ENCODE results near the gene CRB3. TPM values are rescaled to one million over a fixed set of nuclear protein-coding genes. Genes with fewer than 3 reads are reported as not detected.
A peak's percentile ranks its signal among the peaks of the same experiment; 100 is the strongest.

CRB3 gene
- total RNA-seq, 1 donor from 2014 or later, result not detected

GRCh38 chr19:6465663-6466062 is 1.6 kb downstream of the CRB3 start:
- no peak for DNase-seq (ENCODE audit: low read depth in 2 of 2)

DNA sequence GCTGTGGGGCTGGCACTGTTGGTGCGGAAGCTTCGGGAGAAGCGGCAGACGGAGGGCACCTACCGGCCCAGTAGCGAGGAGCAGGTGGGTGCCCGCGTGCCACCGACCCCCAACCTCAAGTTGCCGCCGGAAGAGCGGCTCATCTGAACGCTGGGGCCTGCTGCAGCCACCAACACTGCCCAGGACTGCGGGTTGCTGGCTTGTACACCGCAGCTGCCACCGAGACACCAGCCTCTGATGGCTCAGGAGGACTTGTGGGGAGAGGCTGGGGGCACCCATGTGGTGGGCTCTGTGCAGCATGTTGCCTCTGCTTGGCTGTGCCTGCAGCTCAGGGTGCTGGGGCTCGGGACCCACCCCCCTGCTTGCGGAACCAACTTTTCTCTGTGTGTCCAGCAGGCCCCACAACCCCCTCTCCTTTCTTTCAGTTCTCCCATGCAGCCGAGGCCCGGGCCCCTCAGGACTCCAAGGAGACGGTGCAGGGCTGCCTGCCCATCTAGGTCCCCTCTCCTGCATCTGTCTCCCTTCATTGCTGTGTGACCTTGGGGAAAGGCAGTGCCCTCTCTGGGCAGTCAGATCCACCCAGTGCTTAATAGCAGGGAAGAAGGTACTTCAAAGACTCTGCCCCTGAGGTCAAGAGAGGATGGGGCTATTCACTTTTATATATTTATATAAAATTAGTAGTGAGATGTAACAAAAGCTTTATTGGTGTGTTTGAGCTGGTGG is 2.6 kb downstream of the CRB3 start:
- DNase-seq (ENCODE audit: low read depth in 2 of 2), result no peak

DNA sequence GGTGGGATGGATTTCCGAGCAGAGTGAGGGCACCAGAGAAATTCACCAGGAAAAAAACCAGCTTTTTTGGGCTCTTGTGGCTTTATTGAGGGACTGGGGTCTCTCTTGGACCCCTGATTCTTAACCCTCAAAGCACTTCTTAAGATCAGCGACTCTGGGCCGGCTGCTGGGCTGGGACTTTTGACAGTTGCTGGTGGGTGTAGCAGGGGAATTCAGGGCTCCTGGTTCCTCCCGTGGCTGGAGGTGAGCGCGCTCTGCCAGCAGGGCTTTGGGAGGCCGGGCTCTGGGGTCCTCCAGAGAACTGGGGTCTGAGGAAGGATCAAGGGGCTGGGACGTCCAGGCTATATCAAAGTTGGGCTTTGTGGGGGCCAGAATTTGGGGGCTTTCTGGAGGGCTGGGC is 3.3 kb downstream of the CRB3 start:
- DNase-seq (ENCODE audit: low read depth in 2 of 2), result no peak

GRCh38 chr19:6470173-6470572 is 6.1 kb downstream of the CRB3 start:
- DNase-seq (ENCODE audit: low read depth in 2 of 2), result no peak

DNA sequence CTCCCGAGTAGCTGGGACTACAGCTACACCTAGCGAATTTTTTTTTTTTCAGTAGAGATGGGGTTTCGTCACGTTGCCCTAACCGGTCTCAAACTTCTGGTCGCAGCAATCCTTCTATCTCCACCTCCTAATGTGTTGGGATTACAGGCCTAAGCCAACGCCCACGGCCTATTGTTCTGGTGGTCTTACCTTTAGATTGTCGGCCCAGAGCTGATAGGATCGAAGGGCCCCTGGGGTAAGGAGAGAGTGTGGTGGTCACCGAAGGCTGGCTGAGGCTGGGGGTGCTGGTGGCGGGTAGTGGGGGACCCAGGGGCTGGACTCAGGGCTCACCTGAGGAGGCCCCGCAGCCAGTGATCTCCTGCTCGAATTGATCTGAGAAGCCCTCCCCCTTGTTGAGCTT is 7.0 kb downstream of the CRB3 start:
- DNase-seq (ENCODE audit: low read depth in 2 of 2), result no peak

DNA sequence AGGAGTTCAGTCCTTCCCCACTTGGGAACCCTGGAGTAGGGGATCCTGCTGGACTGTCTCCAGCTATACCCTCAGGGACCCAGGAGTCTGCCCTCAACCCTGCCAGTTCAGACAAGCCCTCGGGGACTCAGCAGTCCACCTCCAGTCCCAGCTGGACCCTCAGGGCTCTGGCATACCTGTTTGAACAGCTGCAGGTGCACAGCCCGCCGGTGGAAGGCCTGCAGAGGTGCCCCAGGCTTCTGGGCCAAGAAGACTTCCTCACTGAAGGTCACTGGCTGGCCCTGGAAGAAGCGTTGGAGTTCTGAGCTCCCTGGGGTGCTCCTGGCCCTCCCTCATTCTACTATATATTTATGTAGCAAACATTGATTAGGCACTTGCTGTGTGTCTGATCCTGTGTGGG is 8.6 kb downstream of the CRB3 start:
- DNase-seq (ENCODE audit: low read depth in 2 of 2), result no peak

DNA sequence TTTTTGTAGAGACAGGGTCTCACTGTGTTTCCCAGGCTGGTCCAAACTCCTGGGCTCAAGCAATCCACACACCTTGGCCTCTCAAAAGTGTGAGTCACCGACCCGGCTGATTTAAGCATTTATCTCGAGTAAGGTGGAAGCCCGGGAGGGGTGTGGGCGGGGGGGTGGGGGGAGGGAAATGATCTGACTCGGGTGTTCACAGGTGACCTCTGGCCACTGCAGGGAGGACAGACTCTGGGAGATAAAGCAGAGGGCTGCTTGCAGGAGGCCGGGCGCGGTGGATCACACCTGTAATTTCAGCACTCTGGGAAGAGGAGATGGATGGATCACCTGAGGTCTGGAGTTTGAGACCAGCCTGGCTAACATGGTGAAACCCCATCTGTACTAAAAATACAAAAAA is 9.6 kb downstream of the CRB3 start:
- no peak for DNase-seq (ENCODE audit: low read depth in 2 of 2)

- DNase-seq (ENCODE audit: low read depth in 2 of 2), result no peak
Measured at GRCh38 chr19:6475321-6476108, 11.4 kb downstream of the CRB3 start.

DNA sequence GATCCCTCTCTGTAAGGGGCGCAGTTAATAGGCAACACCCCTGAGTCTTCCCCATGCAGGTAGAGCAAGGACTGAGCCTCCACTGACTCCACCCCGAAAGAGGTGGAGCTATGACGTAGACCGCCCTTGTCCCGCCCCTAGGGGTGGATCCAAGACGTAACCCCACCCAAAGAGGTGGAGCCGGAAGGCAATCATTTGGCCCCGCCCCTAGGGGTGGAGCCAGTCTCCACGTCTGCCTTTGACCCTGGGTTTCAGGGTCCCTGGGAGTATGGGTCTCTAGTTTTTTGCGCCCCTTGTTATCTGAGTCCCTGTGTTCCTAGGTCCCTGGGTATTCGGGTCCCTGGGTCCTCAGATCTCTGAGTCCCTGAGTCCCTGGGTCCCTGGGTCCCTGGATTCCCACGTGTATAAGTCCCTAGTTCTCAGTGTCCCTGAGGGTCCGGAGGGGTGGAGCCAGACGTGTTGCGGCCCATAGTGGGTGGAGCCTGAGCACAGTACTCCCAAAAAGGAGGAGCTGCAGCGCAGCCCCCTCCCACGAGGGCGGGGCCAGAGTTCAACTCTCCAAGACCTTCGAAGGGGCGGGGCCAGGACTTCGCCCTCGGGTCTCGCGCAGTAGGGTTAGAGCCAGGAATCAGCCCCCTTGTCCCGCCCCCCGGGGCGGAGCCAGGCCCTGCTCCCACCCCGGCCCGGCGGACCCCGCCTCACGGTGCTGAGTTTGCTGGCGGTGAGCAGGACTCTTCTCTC is 12.3 kb downstream of the CRB3 start:
- DNase-seq (ENCODE audit: low read depth in 2 of 2), result peak in 1 of 2 donors; percentile 51

- no peak for DNase-seq (ENCODE audit: low read depth in 2 of 2)
Measured at GRCh38 chr19:6476896-6477431, 12.9 kb downstream of the CRB3 start.

DNA sequence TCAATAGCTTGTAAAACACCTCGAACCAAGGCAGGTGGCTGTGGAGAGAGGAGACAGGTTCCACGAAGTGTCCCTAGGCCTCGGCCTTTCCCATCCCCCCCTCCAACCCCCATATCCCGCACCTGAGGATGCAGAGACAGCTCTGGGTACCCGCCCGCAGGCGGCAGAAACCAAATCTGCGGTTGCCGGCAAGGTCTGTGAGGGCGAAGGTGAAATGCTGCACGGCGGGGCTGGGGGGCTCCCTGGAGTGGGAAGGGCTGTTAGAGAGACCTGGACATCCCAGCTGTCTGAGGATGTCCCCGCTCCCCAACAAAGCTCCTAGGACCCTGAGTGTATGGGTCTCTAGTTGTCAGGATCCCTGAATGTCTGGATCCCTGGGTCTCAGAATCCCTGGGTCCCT is 14.7 kb downstream of the CRB3 start:
- DNase-seq (ENCODE audit: low read depth in 2 of 2), result no peak

GRCh38 chr19:6479836-6480398 is 15.8 kb downstream of the CRB3 start:
- DNase-seq (ENCODE audit: low read depth in 2 of 2), result no peak

DNA sequence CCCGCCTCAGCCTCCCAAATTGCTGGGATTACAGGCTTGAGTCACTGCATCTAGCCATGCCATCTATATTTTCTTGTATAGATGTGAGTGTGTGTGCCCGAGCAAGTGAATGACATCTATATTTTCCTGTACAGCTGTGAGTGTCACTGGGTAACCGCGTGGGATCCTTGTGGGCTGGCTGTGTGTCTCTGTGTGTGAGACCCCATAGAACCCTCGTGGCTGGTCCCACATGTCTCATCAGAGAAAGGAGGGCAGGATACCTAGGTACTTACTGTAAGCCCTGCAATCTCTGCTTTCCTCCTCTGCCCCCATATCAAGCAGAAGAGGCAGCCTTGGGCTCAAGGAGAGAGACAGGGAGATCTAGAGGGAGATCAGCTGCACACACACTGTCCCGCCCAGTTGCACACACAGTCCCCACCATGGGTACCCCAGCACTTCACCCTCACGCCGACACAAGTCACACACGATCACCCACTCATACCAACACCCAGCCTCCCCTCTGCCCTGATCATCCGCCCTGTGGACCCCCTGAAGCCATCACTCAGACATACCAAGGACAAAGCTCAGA is 16.9 kb downstream of the CRB3 start:
- no peak for DNase-seq (ENCODE audit: low read depth in 2 of 2)

GRCh38 chr19:6481541-6482342 is 17.7 kb downstream of the CRB3 start, which contains the start of gene DENND1C:
DENND1C (minus strand) TSS chr19:6481787; CDS start chr19:6481695, 92 bp downstream.
- DNase-seq (ENCODE audit: low read depth in 2 of 2), result peak in 1 of 2 donors; percentile 34

DNA sequence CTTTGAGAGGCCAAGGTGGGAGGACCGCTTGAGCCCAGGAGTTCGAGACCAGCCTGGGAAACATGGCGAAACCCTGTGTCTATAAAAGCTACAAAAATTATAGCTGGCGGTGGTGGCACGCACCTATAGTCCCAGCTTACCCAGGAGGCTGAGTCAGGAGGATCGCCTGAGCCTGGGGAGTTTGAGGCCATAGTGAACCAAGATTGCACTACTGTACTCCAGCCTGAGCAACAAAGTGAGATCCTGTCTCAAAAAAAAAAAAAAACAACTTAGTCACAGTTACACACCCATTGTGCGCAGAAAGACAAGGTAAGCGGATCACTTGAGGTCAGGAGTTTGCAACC is 18.2 kb downstream of the CRB3 start:
- DNase-seq (ENCODE audit: low read depth in 2 of 2), result no peak

- no peak for DNase-seq (ENCODE audit: low read depth in 2 of 2)
Measured at GRCh38 chr19:6483235-6483634, 19.2 kb downstream of the CRB3 start.

DNA sequence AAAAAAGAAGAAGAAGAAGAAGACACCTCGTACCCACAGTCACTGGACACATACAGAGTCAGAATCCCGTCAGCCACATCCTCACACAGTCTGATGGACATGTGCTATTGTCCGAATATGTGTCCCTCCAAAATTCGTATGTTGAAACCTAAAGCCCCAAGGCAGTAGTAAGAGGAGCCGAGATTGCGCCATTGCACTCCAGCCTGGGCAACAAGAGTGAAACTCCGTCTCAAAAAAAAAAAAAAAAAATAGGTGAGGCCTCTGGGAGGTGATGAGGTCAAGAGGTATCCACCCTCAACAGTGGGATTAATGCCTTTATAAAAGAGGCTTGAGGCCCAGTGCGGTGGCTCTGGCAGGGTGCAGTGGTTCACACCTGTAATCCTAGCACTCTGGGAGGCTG is 20.2 kb downstream of the CRB3 start:
- DNase-seq (ENCODE audit: low read depth in 2 of 2), result no peak

- DNase-seq (ENCODE audit: low read depth in 2 of 2), result no peak
Measured at GRCh38 chr19:6484831-6485230, 20.8 kb downstream of the CRB3 start.

- DNase-seq (ENCODE audit: low read depth in 2 of 2), result no peak
Measured at GRCh38 chr19:6489278-6490061, 25.4 kb downstream of the CRB3 start.

- DNase-seq (ENCODE audit: low read depth in 2 of 2), result no peak
Measured at GRCh38 chr19:6490134-6490533, 26.1 kb downstream of the CRB3 start.

Data from dermis microvascular lymphatic vessel endothelial cell (primary cell).